H9 (cell line): ENCODE results near the gene DUSP5. TPM values are rescaled to one million over a fixed set of nuclear protein-coding genes. Genes with fewer than 3 reads are reported as not detected.

Experiments used
- DNase-seq: peaks from one replicate; pipeline ENCODE4 v3.0.0-alpha.2; 2017
- H2AFZ ChIP-seq: one replicate; pipeline ENCODE4 v1.6.1; 2013; ENCODE audit warnings: mild to moderate bottlenecking, low read length, control low read depth, moderate library complexity
- H2AK5ac ChIP-seq: 2 replicates; pipeline ENCODE4 v1.6.1; 2013; ENCODE audit warnings: low read length, control low read depth, mixed read lengths; ENCODE audit not compliant: insufficient read length
- H2BK120ac ChIP-seq: one replicate; pipeline ENCODE4 v1.6.1; 2013; ENCODE audit warnings: low read depth, mild to moderate bottlenecking, low read length, control low read depth, inconsistent platforms; ENCODE audit not compliant: poor library complexity, severe bottlenecking
- H2BK12ac ChIP-seq: 2 replicates; pipeline ENCODE4 v1.6.1; 2013; ENCODE audit warnings: low read length, control low read depth, mixed read lengths, low read depth; ENCODE audit not compliant: insufficient read length
- H2BK15ac ChIP-seq: 2 replicates; pipeline ENCODE4 v1.6.1; 2013; ENCODE audit warnings: low read depth, low read length, control low read depth
- H2BK20ac ChIP-seq: one replicate; pipeline ENCODE4 v1.6.1; 2013; ENCODE audit warnings: low read depth, mild to moderate bottlenecking, low read length, control low read depth, inconsistent platforms; ENCODE audit not compliant: poor library complexity, severe bottlenecking
- H2BK5ac ChIP-seq: 2 replicates; pipeline ENCODE4 v1.6.1; 2013; ENCODE audit warnings: low read length, control low read depth, mixed read lengths; ENCODE audit not compliant: insufficient read length
- H3K14ac ChIP-seq: 2 replicates; pipeline ENCODE4 v1.6.1; 2013; ENCODE audit warnings: low read length, control low read depth; ENCODE audit not compliant: insufficient read depth
- H3K18ac ChIP-seq: 2 replicates; pipeline ENCODE4 v1.6.1; 2013; ENCODE audit warnings: low read depth, mild to moderate bottlenecking, mixed read lengths, low read length, control low read depth; ENCODE audit not compliant: insufficient read length
- H3K23ac ChIP-seq: 2 replicates; pipeline ENCODE4 v1.6.1; 2013; ENCODE audit warnings: low read length, control low read depth, mixed read lengths, low read depth; ENCODE audit not compliant: insufficient read length
- H3K23me2 ChIP-seq: 2 replicates; pipeline ENCODE4 v1.6.1; 2013; ENCODE audit warnings: low read depth, mild to moderate bottlenecking, mixed read lengths, low read length, control low read depth; ENCODE audit not compliant: insufficient read length, poor library complexity, severe bottlenecking
- H3K27ac ChIP-seq: 2 replicates; pipeline ENCODE4 v1.5.1; 2013; ENCODE audit warnings: low read length, control low read depth, mixed read lengths, low read depth; ENCODE audit not compliant: insufficient read length
- H3K27me3 ChIP-seq: 2 replicates; pipeline ENCODE4 v1.6.1; 2013; ENCODE audit warnings: low read length, control low read depth, inconsistent platforms; ENCODE audit not compliant: insufficient read depth
- H3K4ac ChIP-seq: 2 replicates; pipeline ENCODE4 v1.6.1; 2013; ENCODE audit warnings: low read depth, mild to moderate bottlenecking, control low read depth, inconsistent platforms, low read length, moderate library complexity
- H3K4me1 ChIP-seq: 2 replicates; pipeline ENCODE4 v1.6.1; 2013; ENCODE audit warnings: low read length, control low read depth, inconsistent platforms; ENCODE audit not compliant: insufficient read depth
- H3K4me2 ChIP-seq: 2 replicates; pipeline ENCODE4 v1.6.1; 2013; ENCODE audit warnings: low read length, control low read depth, mixed read lengths; ENCODE audit not compliant: insufficient read length, insufficient read depth
- H3K56ac ChIP-seq: 2 replicates; pipeline ENCODE4 v1.6.1; 2013; ENCODE audit warnings: low read depth, mild to moderate bottlenecking, mixed read lengths, low read length, control low read depth; ENCODE audit not compliant: insufficient read length
- H3K79me1 ChIP-seq: 2 replicates; pipeline ENCODE4 v1.6.1; 2013; ENCODE audit warnings: low read depth, mild to moderate bottlenecking, moderate library complexity, low read length, control low read depth, inconsistent platforms; ENCODE audit not compliant: insufficient read depth, poor library complexity, severe bottlenecking
- H3K79me2 ChIP-seq: 2 replicates; pipeline ENCODE4 v1.6.1; 2013; ENCODE audit warnings: low read length, control low read depth, inconsistent platforms; ENCODE audit not compliant: insufficient read depth
- H3K9ac ChIP-seq: 2 replicates; pipeline ENCODE4 v1.6.1; 2013; ENCODE audit warnings: low read length, control low read depth, mixed read lengths; ENCODE audit not compliant: insufficient read length; ENCODE audit errors: extremely low read depth
- H3K9me3 ChIP-seq: one replicate; pipeline ENCODE4 v1.6.1; 2013; ENCODE audit warnings: low read depth, low read length, inconsistent platforms; ENCODE audit not compliant: control insufficient read depth
- H3T11ph ChIP-seq: one replicate; pipeline ENCODE4 v1.6.1; 2013; ENCODE audit warnings: mild to moderate bottlenecking, low read length, control low read depth, inconsistent platforms
- H4K20me1 ChIP-seq: one replicate; pipeline ENCODE4 v1.6.1; 2013; ENCODE audit not compliant: control insufficient read depth, insufficient read length, insufficient read depth
- H4K5ac ChIP-seq: 2 replicates; pipeline ENCODE4 v1.6.1; 2013; ENCODE audit warnings: low read depth, mild to moderate bottlenecking, mixed read lengths, low read length, control low read depth; ENCODE audit not compliant: insufficient read length
- H4K8ac ChIP-seq: replicated peaks from 2 replicates; pipeline ENCODE4 v1.6.1; 2013; ENCODE audit warnings: low read length, control low read depth, mixed read lengths, low read depth; ENCODE audit not compliant: insufficient read length
- H4K91ac ChIP-seq: 2 replicates; pipeline ENCODE4 v1.6.1; 2013; ENCODE audit warnings: low read depth, mild to moderate bottlenecking, moderate library complexity, mixed read lengths, low read length, control low read depth; ENCODE audit not compliant: insufficient read length
- H3K27ac Mint-ChIP-seq, 3 experiments: 2 replicates in 2 of 3; 3 replicates in 1 of 3; pipeline ENCODE4 v1.8.0; 2020 to 2021; ENCODE audit warnings: mixed read lengths in 3 of 3, mild to moderate bottlenecking in 1 of 3, moderate library complexity in 1 of 3
- H3K27me3 Mint-ChIP-seq: 2 replicates; pipeline ENCODE4 v1.8.0; 2021; ENCODE audit warnings: low read depth, mild to moderate bottlenecking, moderate library complexity, mixed read lengths
- H3K36me3 Mint-ChIP-seq, 3 experiments: 2 replicates in 2 of 3; 3 replicates in 1 of 3; pipeline ENCODE4 v1.8.0; 2020 to 2021; ENCODE audit warnings: low read depth in 3 of 3, mixed read lengths in 3 of 3; ENCODE audit not compliant: insufficient read depth in 1 of 3
- H3K4me1 Mint-ChIP-seq, 2 experiments: 2 replicates each; pipeline ENCODE4 v1.8.0; 2020; ENCODE audit warnings: mixed read lengths in 2 of 2
- H3K4me3 Mint-ChIP-seq, 2 experiments: 2 replicates in 1 of 2; 3 replicates in 1 of 2; pipeline ENCODE4 v1.8.0; 2020 to 2021; ENCODE audit warnings: mild to moderate bottlenecking in 2 of 2, mixed read lengths in 2 of 2, moderate library complexity in 1 of 2
- H3K9me3 Mint-ChIP-seq, 2 experiments: 2 replicates in 1 of 2; 3 replicates in 1 of 2; pipeline ENCODE4 v1.8.0; 2020; ENCODE audit warnings: mild to moderate bottlenecking in 2 of 2, mixed read lengths in 2 of 2, moderate library complexity in 1 of 2
- WGBS: extraction: QIAGEN DNeasy Blood & Tissue Kit; methylation state at CpG from one replicate; pipeline ENCODE4 v1.1.7; 2013; ENCODE audit warnings: missing lambda C conversion rate, low lambda C conversion rate, mixed read lengths; ENCODE audit not compliant: insufficient read length; ENCODE audit errors: extremely low coverage; 5-methylcytosine and 5-hydroxymethylcytosine counted together
- total RNA-seq: library from RNA; stranded (reverse); gene quantifications from 2 replicates; pipeline ENCODE4 v1.2.1, GENCODE V29; 2021
- TF ChIP-seq, protein P1 (sequence below): fragments of 200-600 bp; sonication (generic); conservative IDR thresholded peaks from 3 replicates; pipeline ENCODE4 v1.8.0; 2021; ENCODE audit warnings: antibody characterized with exemption, mild to moderate bottlenecking

DUSP5 gene
- total RNA-seq, 1 experiment from 2014 or later: 29.3 TPM

DNA sequence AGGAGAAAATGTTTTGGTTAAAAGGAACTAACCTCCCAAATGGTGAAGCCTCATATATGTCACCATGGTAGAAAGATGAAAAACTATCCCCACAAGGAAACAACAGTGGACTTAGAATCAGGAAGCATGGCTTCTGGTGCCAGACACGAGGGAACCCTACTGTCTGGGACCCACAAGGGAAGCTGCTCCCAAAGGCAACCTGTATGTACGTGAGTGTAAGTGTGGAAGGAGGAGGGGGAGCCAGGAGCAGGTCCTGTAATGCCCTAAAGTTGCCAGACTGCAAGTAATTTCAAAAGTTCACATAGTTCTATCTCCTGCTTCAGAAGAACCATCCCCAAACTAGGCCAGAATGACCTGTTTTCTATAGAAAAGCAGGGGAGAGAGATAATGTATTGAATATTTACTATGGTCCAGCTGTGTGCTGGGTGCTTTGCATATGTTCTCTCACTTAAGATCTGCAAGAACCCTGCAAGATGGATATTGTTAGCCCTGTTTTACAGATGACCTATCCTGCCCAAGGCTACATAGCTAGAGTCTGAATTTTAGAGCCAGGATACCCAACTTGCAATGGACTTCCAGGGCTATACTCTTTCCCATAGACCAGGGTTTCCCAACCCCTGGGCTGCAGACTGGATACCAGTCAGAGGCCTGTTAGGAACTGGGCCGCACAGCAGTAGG, 19.2 kb downstream of the DUSP5 start:
- Mint-ChIP-seq H3K4me1 (no peaks in the 10 kb centered on the region), H3K9me3 (no peaks in the 10 kb centered on the region), H3K36me3 (peaks cover 0 to 14% (median 6%) of the 10 kb centered on the region in 3 experiments; a peak in 5 of 7 replicates), H3K27ac (peak overlapping the region in 1 of 3 experiments; percentile 66; a peak in 2 of 7 replicates), H3K27me3 (no peaks in the 10 kb centered on the region; the same call in 1 of the 2 replicates), H3K4me3 (no peak overlapping the region)
- Histone ChIP-seq H4K20me1 (no peaks in the 10 kb centered on the region), H3K79me1 (no peaks in the 10 kb centered on the region), H3K9me3 (no peaks in the 10 kb centered on the region), H3K79me2 (no peaks in the 10 kb centered on the region), H4K91ac (no peak overlapping the region), H2BK5ac (no peak overlapping the region), H2AK5ac (no peak overlapping the region), H4K5ac (no peak overlapping the region), H4K8ac (no peak overlapping the region), H3K23ac (no peak overlapping the region), H3K4me2 (no peak overlapping the region), H2BK12ac (no peak overlapping the region), H2BK20ac (no peak overlapping the region), H3K27ac (no peak overlapping the region), H2BK120ac (no peak overlapping the region), H2BK15ac (no peak overlapping the region), H3T11ph (no peak overlapping the region), H3K4me1 (no peaks in the 10 kb centered on the region; the same call in 1 of the 2 replicates), H3K14ac (no peak overlapping the region), H3K18ac (no peak overlapping the region), H2AFZ (no peak overlapping the region), H3K56ac (no peak overlapping the region), H3K4ac (no peak overlapping the region), H3K27me3 (no peaks in the 10 kb centered on the region), H3K9ac (no peak overlapping the region), H3K23me2 (no peaks in the 10 kb centered on the region)
- TF ChIP-seq, protein P1, sequence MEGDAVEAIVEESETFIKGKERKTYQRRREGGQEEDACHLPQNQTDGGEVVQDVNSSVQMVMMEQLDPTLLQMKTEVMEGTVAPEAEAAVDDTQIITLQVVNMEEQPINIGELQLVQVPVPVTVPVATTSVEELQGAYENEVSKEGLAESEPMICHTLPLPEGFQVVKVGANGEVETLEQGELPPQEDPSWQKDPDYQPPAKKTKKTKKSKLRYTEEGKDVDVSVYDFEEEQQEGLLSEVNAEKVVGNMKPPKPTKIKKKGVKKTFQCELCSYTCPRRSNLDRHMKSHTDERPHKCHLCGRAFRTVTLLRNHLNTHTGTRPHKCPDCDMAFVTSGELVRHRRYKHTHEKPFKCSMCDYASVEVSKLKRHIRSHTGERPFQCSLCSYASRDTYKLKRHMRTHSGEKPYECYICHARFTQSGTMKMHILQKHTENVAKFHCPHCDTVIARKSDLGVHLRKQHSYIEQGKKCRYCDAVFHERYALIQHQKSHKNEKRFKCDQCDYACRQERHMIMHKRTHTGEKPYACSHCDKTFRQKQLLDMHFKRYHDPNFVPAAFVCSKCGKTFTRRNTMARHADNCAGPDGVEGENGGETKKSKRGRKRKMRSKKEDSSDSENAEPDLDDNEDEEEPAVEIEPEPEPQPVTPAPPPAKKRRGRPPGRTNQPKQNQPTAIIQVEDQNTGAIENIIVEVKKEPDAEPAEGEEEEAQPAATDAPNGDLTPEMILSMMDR: no peak
- no CpG with 5 or more reads among the region's 3 CpGs for WGBS
- no peak for DNase-seq
